K562 (cell line): ENCODE results near the gene IFT122. TPM values are rescaled to one million over a fixed set of nuclear protein-coding genes. Genes with fewer than 3 reads are reported as not detected.
"Not testable (repeated sequence)": the region's sequence is repeated elsewhere in the genome, so short reads cannot be mapped to it uniquely, and the experiment has no call there.

Experiments used
- ATAC-seq: fragments of 200-7000 bp; cut with Tn5 transposase; 3 replicates; pipeline ENCODE4 v1.9.1; 2020; ENCODE audit warnings: moderate library complexity
- BruUV-seq: library from RNA; stranded (reverse); fragments of 400-500 nt; replicated peaks from 2 replicates; lab custom pipeline; 2021; lab: Mats Ljungman, UMichigan
- CTCF ChIA-PET: fragments of 300-600 bp; formaldehyde crosslinking; extraction: SDS; loops from one replicate; lab custom pipeline; 2021; ENCODE audit warnings: low intra/inter-chr PET ratio; lab: Yijun Ruan, JAX
- POLR2A ChIA-PET: fragments of 300-600, 350-650 bp; sonication (Branson Sonifier 250); formaldehyde crosslinking; extraction: SDS; loops from one replicate; lab custom pipeline; 2021; ENCODE audit warnings: antibody characterized with exemption, inconsistent platforms; lab: Yijun Ruan, JAX
- DNase-seq, 4 experiments: peaks; one replicate each; pipeline versions ENCODE4 v3.0.0 to v3.0.0-alpha.2; 2011 to 2018; ENCODE audit warnings: low spot score in 3 of 4, mixed read lengths in 3 of 4; ENCODE audit errors: extremely low read depth in 1 of 4
- FAIRE-seq: peaks from 2 replicates; lab custom pipeline; 2011; peaks lifted over from hg19 to GRCh38; lab: Jason Lieb, UNC
- H2AFZ ChIP-seq: 2 replicates; pipeline ENCODE4 v1.6.0; 2011; ENCODE audit warnings: low read depth, low read length, control low read depth, inconsistent platforms
- H3K27ac ChIP-seq: fragments of 200-600 bp; 3 replicates; pipeline ENCODE4 v1.8.0; 2011; ENCODE audit warnings: low read depth, mild to moderate bottlenecking, control low read depth, inconsistent platforms, low read length, moderate library complexity, mixed read lengths; ENCODE audit errors: extremely low read depth
- H3K27me3 ChIP-seq, 2 experiments: fragments of 300-600 bp in 1 of 2; 2 replicates in 1 of 2; 3 replicates in 1 of 2; pipeline versions ENCODE4 v1.6.0 to v1.8.0; 2011; ENCODE audit warnings: inconsistent platforms in 2 of 2, low read length in 2 of 2, mild to moderate bottlenecking in 1 of 2, mixed read lengths in 1 of 2, moderate library complexity in 1 of 2; ENCODE audit not compliant: control insufficient read depth in 2 of 2, insufficient read depth in 2 of 2
- H3K36me3 ChIP-seq: fragments of 300-600 bp; 3 replicates; pipeline ENCODE4 v1.8.0; 2011; ENCODE audit warnings: mild to moderate bottlenecking, low read length, inconsistent platforms; ENCODE audit not compliant: control insufficient read depth, insufficient read depth
- H3K4me1 ChIP-seq, 2 experiments: fragments of 200-600 bp in 1 of 2; replicated peaks in 1 of 2; 2 replicates in 1 of 2; 3 replicates in 1 of 2; pipeline versions ENCODE4 v1.5.1 to v1.8.0; 2011; ENCODE audit warnings: inconsistent platforms in 2 of 2, low read length in 2 of 2, mild to moderate bottlenecking in 1 of 2, mixed read lengths in 1 of 2, moderate library complexity in 1 of 2; ENCODE audit not compliant: control insufficient read depth in 2 of 2, insufficient read depth in 2 of 2
- H3K4me2 ChIP-seq: 2 replicates; pipeline ENCODE4 v1.6.1; 2011; ENCODE audit warnings: low read length, control low read depth, inconsistent platforms, mixed read lengths; ENCODE audit not compliant: insufficient read depth
- H3K4me3 ChIP-seq: fragments of 200-600 bp; sonication (generic), shearing (Covaris generic); 2 replicates; pipeline ENCODE4 v1.5.1; 2016; ENCODE audit warnings: control low read depth, inconsistent platforms
- H3K79me2 ChIP-seq: fragments of 200-600 bp; 3 replicates; pipeline ENCODE4 v1.8.0; 2011; ENCODE audit warnings: low read length, inconsistent platforms; ENCODE audit not compliant: control insufficient read depth, insufficient read depth
- H3K9ac ChIP-seq, 2 experiments: 2 replicates each; pipeline versions ENCODE4 v1.6.0 to v1.6.1; 2011; ENCODE audit warnings: low read depth in 2 of 2, low read length in 2 of 2, control low read depth in 1 of 2, inconsistent platforms in 1 of 2, mild to moderate bottlenecking in 1 of 2, mixed read lengths in 1 of 2; ENCODE audit not compliant: insufficient read depth in 1 of 2
- H3K9me1 ChIP-seq: one replicate; pipeline ENCODE4 v1.6.0; 2011; ENCODE audit warnings: inconsistent platforms, mild to moderate bottlenecking, low read length, moderate library complexity; ENCODE audit not compliant: control insufficient read depth, insufficient read depth
- H3K9me3 ChIP-seq: replicated peaks from 2 replicates; pipeline ENCODE4 v1.5.1; 2011; ENCODE audit warnings: low read depth, low read length, inconsistent platforms; ENCODE audit not compliant: control insufficient read depth, insufficient read depth
- H4K20me1 ChIP-seq: replicated peaks from 2 replicates; pipeline ENCODE4 v1.6.1; 2011; ENCODE audit warnings: low read length, inconsistent platforms, mixed read lengths; ENCODE audit not compliant: control insufficient read depth, insufficient read depth
- HDAC8 ChIP-seq: fragments of 450-650 bp; IDR thresholded peaks from 2 replicates; pipeline ENCODE4 v1.6.1; 2016; ENCODE audit warnings: mild to moderate bottlenecking, missing genetic modification characterization, moderate library complexity, missing compliant biosample characterization
- PHB ChIP-seq: fragments of 250-450 bp; sonication (Bioruptor Pico); IDR thresholded peaks from 2 replicates; pipeline ENCODE4 v1.5.0; 2021
- WGBS: fragments of 100-300 bp; shearing (Covaris generic); methylation state at CpG from one replicate; pipeline ENCODE4 v1.1.6; 2016; ENCODE audit warnings: low coverage, mixed read lengths; ENCODE audit not compliant: insufficient coverage; ENCODE audit errors: missing lambda C conversion rate; 5-methylcytosine and 5-hydroxymethylcytosine counted together
- in situ Hi-C: fragments of 300-500 bp; cut with MboI; formaldehyde crosslinking; loops from 4 replicates; pipeline ENCODE4 v1.15.0; 2018; ENCODE audit warnings: inconsistent platforms, mixed read lengths
- intact Hi-C: fragments of 100-400 bp; cut with micrococcal nuclease; formaldehyde crosslinking; loops from 2 replicates; pipeline ENCODE4 v1.14.2; 2022
- polyA plus RNA-seq, 8 experiments: library from polyadenylated mRNA; depleted of rRNA in 4 of 8; stranded (reverse) in 5 of 8; unstranded in 3 of 8; fragments of >200 nt; fragmentation: Nextera tagmentation in 2 of 8; fragmentation: Illumina TruSeq in 1 of 8; extraction: Ambion mirVana in 2 of 8; extraction: Trizol in 1 of 8; gene quantifications; 2 replicates each; pipeline versions ENCODE4 v1.2.1 to v1.2.3, GENCODE V29; 2011 to 2014; ENCODE audit warnings: inconsistent platforms in 1 of 8, missing spikeins in 1 of 8
- total RNA-seq, 7 experiments: library from RNA; depleted of rRNA in 6 of 7; stranded (reverse); fragments of >200 nt in 6 of 7; fragmentation: Illumina TruSeq in 2 of 7; extraction: Trizol in 2 of 7; gene quantifications; 2 replicates each; pipeline versions ENCODE4 v1.2.1 to v1.2.3, GENCODE V29; 2011 to 2021; ENCODE audit warnings: low replicate concordance in 1 of 7

Gene IFT122
- total and polyA plus RNA-seq, 9 of the 15 experiments (the other 6 are each of a cell fraction or from before 2014, with no cell fraction given) = 2.4 to 11.5 (median 7.7) TPM

DNA sequence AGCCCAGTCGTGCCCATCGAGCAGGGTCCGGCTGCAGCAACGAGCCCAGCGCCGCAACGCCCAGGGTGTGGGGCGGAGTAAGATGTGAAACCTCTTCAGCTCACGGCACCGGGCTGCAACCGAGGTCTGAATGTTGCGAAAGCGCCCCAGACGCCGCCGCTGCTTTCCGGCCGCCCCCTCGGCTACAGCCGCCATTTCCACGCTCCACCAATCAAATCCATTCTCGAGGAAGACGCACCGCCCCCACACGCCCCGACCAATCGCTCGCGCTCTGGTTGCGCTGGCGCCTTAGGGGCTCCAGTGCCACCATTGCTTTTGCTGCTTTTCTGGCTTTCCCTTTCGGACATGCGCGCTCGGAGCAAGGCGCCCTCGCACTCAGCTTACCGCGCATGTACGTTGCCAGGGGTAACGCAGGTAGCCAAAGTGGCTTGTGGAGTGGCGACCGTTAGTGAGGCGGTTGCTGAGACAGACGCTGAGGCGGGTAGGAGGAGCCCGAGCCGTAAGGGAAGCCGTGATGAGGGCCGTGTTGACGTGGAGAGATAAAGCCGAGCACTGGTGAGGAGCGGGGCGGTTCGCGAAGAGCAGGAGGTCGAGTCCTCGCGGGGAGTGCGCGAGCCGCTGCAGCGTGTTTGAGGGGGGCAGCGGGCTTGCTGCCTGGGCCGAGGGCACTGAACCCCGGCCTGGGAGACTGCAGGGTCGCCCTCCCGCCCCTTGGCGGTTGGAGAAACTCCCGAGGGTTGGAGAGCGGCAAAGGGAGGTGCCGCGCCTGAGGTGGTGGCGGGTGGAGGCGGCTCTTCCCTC is at the start of gene IFT122, which contains the start of gene MBD4 (continued):
- TF ChIP-seq PHB (CRISPR knock-in tag) = 0 out of 2 replicates have a peak, but pooled peaks have one; percentile 62
- no peak for TF ChIP-seq HDAC8
- TF ChIP-seq, all 486 proteins: peak for 128

GRCh38 chr3:129391583-129391982 is 48.4 kb upstream of the IFT122 start:
- H3K9ac ChIP-seq, H3K9me3 ChIP-seq, H3K27ac ChIP-seq, FAIRE-seq, H3K4me3 ChIP-seq, H3K4me2 ChIP-seq, ATAC-seq, DNase-seq, intact Hi-C loops, H2AFZ ChIP-seq, BruUV-seq, H3K9me1 ChIP-seq, H4K20me1 ChIP-seq, H3K27me3 ChIP-seq, H3K4me1 ChIP-seq, CTCF ChIA-PET: not testable (repeated sequence)
- 97% methylated on average over 3 of the region's 4 CpGs for WGBS
- H3K79me2 ChIP-seq = peaks cover 16% of the 10 kb centered on the region
- peaks cover 66% of the 10 kb centered on the region; the same call in 2 of the 3 replicates for H3K36me3 ChIP-seq
- POLR2A ChIA-PET = interaction anchor here (0.7 kb wide), 1 partner anchor 514 kb away, joined by 3 read pairs; no protein-coding TSS in a partner anchor
- in situ Hi-C loops = loop anchor here (25.0 kb wide), 1 partner anchor 421 kb away; no protein-coding TSS in a partner anchor

GRCh38 chr3:129392106-129392887 is 47.7 kb upstream of the IFT122 start:
- FAIRE-seq, intact Hi-C loops, H3K4me2 ChIP-seq, H3K27ac ChIP-seq, H3K9ac ChIP-seq, BruUV-seq, H3K9me3 ChIP-seq, CTCF ChIA-PET, H4K20me1 ChIP-seq, H3K9me1 ChIP-seq, POLR2A ChIA-PET, H3K4me3 ChIP-seq, ATAC-seq, H2AFZ ChIP-seq, H3K27me3 ChIP-seq, H3K4me1 ChIP-seq, DNase-seq: not testable (repeated sequence)
- WGBS = 100% methylated on average over 3 of the region's 8 CpGs
- in situ Hi-C loops = loop anchor here (25.0 kb wide), 1 partner anchor 420 kb away; no protein-coding TSS in a partner anchor
- Histone ChIP-seq H3K36me3 (peaks cover 66% of the 10 kb centered on the region; the same call in 2 of the 3 replicates), H3K79me2 (peaks cover 23% of the 10 kb centered on the region)
